A673 (cell line): ENCODE measurements around the gene ANKRD53. TPM values are rescaled to one million over a fixed set of nuclear protein-coding genes. Genes with fewer than 3 reads are reported as not detected.

Experiments used
- BruUV-seq: library from RNA; stranded (reverse); fragments of 400-500 nt; replicated peaks from 2 replicates; lab custom pipeline; 2021; lab: Mats Ljungman, UMichigan
- CTCF ChIA-PET: fragments of 300-600 bp; sonication (Branson Sonifier 250); formaldehyde crosslinking; loops from one replicate; lab custom pipeline; 2022; ENCODE audit warnings: antibody characterized with exemption; lab: Charles Lee
- POLR2A ChIA-PET: fragments of 300-600 bp; sonication (Branson Sonifier 250); formaldehyde crosslinking; loops from one replicate; lab custom pipeline; 2022; ENCODE audit warnings: antibody characterized with exemption; ENCODE audit not compliant: low non-redundant PET; lab: Charles Lee
- DNase-seq: peaks from one replicate; pipeline ENCODE4 v3.0.0-alpha.2; 2015; ENCODE audit warnings: low spot score
- H3K27ac ChIP-seq: fragments of 200-600 bp; sonication (generic); 2 replicates; pipeline ENCODE4 v1.5.1; 2016; ENCODE audit warnings: mixed run types, low read depth, mild to moderate bottlenecking, mixed read lengths, antibody characterized with exemption, low read length; ENCODE audit not compliant: poor library complexity, severe bottlenecking
- H3K27me3 ChIP-seq: fragments of 200-600 bp; sonication (generic); replicated peaks from 2 replicates; pipeline ENCODE4 v1.6.1; 2017; ENCODE audit warnings: mixed run types, low read depth, mild to moderate bottlenecking, mixed read lengths, antibody characterized with exemption, low read length; ENCODE audit not compliant: insufficient read depth, poor library complexity
- H3K36me3 ChIP-seq: fragments of 200-600 bp; sonication (generic); 2 replicates; pipeline ENCODE4 v1.6.1; 2016; ENCODE audit warnings: mixed run types, mild to moderate bottlenecking, mixed read lengths, antibody characterized with exemption, low read length; ENCODE audit not compliant: insufficient read depth, poor library complexity, severe bottlenecking
- H3K4me1 ChIP-seq: fragments of 200-600 bp; sonication (generic); 2 replicates; pipeline ENCODE4 v1.6.1; 2017; ENCODE audit warnings: mixed run types, mild to moderate bottlenecking, mixed read lengths, antibody characterized with exemption, low read length; ENCODE audit not compliant: insufficient read depth, poor library complexity, severe bottlenecking
- H3K4me3 ChIP-seq: fragments of 200-600 bp; sonication (generic); 2 replicates; pipeline ENCODE4 v1.5.1; 2016; ENCODE audit warnings: low read depth, mixed run types, mild to moderate bottlenecking, mixed read lengths, low read length; ENCODE audit not compliant: poor library complexity, severe bottlenecking
- H3K9me3 ChIP-seq: fragments of 200-600 bp; sonication (generic); 2 replicates; pipeline ENCODE4 v1.6.1; 2016; ENCODE audit warnings: mixed run types, low read depth, mild to moderate bottlenecking, mixed read lengths, antibody characterized with exemption, low read length; ENCODE audit not compliant: poor library complexity, severe bottlenecking
- EZH2 ChIP-seq: fragments of 200-600 bp; sonication (generic); IDR thresholded peaks from 2 replicates; pipeline ENCODE4 v1.6.1; 2017; ENCODE audit warnings: borderline replicate concordance, low read depth, mild to moderate bottlenecking, mixed read lengths, antibody characterized with exemption, low read length; ENCODE audit not compliant: poor library complexity, severe bottlenecking
- intact Hi-C: fragments of 100-400 bp; cut with micrococcal nuclease; formaldehyde crosslinking; loops from one replicate; pipeline ENCODE4 v1.10.0; 2022; ENCODE audit not compliant: unreplicated experiment
- total RNA-seq: library from RNA; stranded (reverse); gene quantifications from 2 replicates; pipeline ENCODE4 v1.2.3, GENCODE V29; 2021
- TF ChIP-seq, protein P1 (sequence below): fragments of 300-800, 200-600 bp; sonication (generic); conservative IDR thresholded peaks from 2 replicates; pipeline ENCODE4 v1.5.1; 2017; ENCODE audit warnings: low read depth, mild to moderate bottlenecking, antibody characterized with exemption, low read length, moderate library complexity, mixed read lengths

Gene ANKRD53
- total RNA-seq, 1 experiment from 2014 or later = 0.64 TPM

- no peaks in the 10 kb centered on the region for H3K9me3 ChIP-seq
- H3K4me1 ChIP-seq = peaks cover 4% of the 10 kb centered on the region
- intact Hi-C loops = loop anchor here (10.0 kb wide), 1 partner anchor 113 kb away; no protein-coding TSS in a partner anchor
- no peaks in the 10 kb centered on the region for H3K36me3 ChIP-seq
- ChIA-PET CTCF (interaction anchor here (0.5 to 1.9 kb wide), 2 partner anchors 24 to 106 kb away, joined by 5 read pairs; no protein-coding TSS in a partner anchor), POLR2A (no interaction called here)
- TF ChIP-seq EZH2 = no peak
- TF ChIP-seq, protein P1, sequence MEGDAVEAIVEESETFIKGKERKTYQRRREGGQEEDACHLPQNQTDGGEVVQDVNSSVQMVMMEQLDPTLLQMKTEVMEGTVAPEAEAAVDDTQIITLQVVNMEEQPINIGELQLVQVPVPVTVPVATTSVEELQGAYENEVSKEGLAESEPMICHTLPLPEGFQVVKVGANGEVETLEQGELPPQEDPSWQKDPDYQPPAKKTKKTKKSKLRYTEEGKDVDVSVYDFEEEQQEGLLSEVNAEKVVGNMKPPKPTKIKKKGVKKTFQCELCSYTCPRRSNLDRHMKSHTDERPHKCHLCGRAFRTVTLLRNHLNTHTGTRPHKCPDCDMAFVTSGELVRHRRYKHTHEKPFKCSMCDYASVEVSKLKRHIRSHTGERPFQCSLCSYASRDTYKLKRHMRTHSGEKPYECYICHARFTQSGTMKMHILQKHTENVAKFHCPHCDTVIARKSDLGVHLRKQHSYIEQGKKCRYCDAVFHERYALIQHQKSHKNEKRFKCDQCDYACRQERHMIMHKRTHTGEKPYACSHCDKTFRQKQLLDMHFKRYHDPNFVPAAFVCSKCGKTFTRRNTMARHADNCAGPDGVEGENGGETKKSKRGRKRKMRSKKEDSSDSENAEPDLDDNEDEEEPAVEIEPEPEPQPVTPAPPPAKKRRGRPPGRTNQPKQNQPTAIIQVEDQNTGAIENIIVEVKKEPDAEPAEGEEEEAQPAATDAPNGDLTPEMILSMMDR = peak; percentile 41; the same call in 1 of the 2 replicates
- BruUV-seq = no TSS peak
- H3K27me3 ChIP-seq = no peaks in the 10 kb centered on the region
- no peak overlapping the region for H3K27ac ChIP-seq
- peak; percentile 46 for DNase-seq
- peak overlapping the region; percentile 50 for H3K4me3 ChIP-seq
These were observed 725 bp upstream of the ANKRD53 start for GRCh38 chr2:70977605-70978205.

GRCh38 chr2:70979180-70979488 is 704 bp downstream of the ANKRD53 start:
- POLR2A ChIA-PET = no interaction called here
- no TSS peak for BruUV-seq
- intact Hi-C loops = loop anchor here (10.0 kb wide), 1 partner anchor 114 kb away; no protein-coding TSS in a partner anchor
- DNase-seq = no peak
- no peaks in the 10 kb centered on the region for H3K36me3 ChIP-seq
- H3K4me3 ChIP-seq = peak overlapping the region; percentile 50
- H3K9me3 ChIP-seq = no peaks in the 10 kb centered on the region
- peaks cover 4% of the 10 kb centered on the region for H3K4me1 ChIP-seq
- TF ChIP-seq, protein P1 = no peak
- no peak for TF ChIP-seq EZH2
- CTCF ChIA-PET = interaction anchor here (1.9 kb wide), 1 partner anchor 22 kb away, joined by 5 read pairs; no protein-coding TSS in a partner anchor
- no peaks in the 10 kb centered on the region for H3K27me3 ChIP-seq
- no peak overlapping the region for H3K27ac ChIP-seq

DNA sequence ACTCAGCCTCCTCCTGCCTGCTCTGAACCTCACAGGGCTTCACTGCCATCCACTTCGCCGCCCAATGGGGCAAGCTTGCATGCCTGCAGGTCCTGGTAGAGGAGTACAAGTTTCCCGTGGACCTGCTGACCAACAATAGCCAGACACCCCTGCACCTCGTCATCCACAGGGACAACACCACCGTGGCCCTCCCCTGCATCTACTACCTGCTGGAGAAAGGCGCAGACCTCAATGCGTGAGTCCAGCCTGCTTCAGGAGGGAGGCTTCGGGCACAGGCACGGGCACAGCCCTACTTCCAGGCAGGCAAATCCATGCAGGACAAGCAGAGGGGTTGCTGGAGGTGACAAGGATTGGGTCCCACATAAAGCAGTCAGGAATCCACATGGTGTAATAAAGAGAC is 1.2 kb downstream of the ANKRD53 start:
- ChIA-PET POLR2A (no interaction called here), CTCF (no interaction called here)
- intact Hi-C loops = loop anchor here (10.0 kb wide), 1 partner anchor 115 kb away; no protein-coding TSS in a partner anchor
- Histone ChIP-seq H3K4me1 (peaks cover 4% of the 10 kb centered on the region), H3K4me3 (no peak overlapping the region), H3K27me3 (no peaks in the 10 kb centered on the region), H3K36me3 (no peaks in the 10 kb centered on the region), H3K9me3 (no peaks in the 10 kb centered on the region), H3K27ac (no peak overlapping the region)
- BruUV-seq = no TSS peak
- no peak for DNase-seq
- TF ChIP-seq EZH2 = no peak
- TF ChIP-seq, protein P1 = no peak
